ENCODE measurements around the gene ADCK2.
"Not testable (repeated sequence)": the region's sequence is repeated elsewhere in the genome, so short reads cannot be mapped to it uniquely, and the experiment has no call there.

Gene ADCK2

GRCh38 chr7:140686921-140687320, 14.2 kb downstream of the ADCK2 start:
- Mint-ChIP-seq H3K9me3 (no peaks in the 10 kb centered on the region), H3K27me3 (no peaks in the 10 kb centered on the region), H3K27ac (no peak overlapping the region), H3K36me3 (ENCODE audit: low read depth) (peaks cover 82% of the 10 kb centered on the region), H3K4me1 (ENCODE audit: low read depth) (no peaks in the 10 kb centered on the region), H3K4me3 (no peak overlapping the region)
- DNase-seq = no peak

- Mint-ChIP-seq H3K9me3 (no peaks in the 10 kb centered on the region), H3K27ac (no peak overlapping the region), H3K4me1 (ENCODE audit: low read depth) (peaks cover 9% of the 10 kb centered on the region), H3K27me3 (no peaks in the 10 kb centered on the region), H3K36me3 (ENCODE audit: low read depth) (peaks cover 89% of the 10 kb centered on the region), H3K4me3 (no peak overlapping the region)
- DNase-seq = no peak
Measured at GRCh38 chr7:140688341-140688740, 15.6 kb downstream of the ADCK2 start.

- peaks cover 10% of the 10 kb centered on the region for H3K4me1 Mint-ChIP-seq (ENCODE audit: low read depth)
- no peak overlapping the region for H3K4me3 Mint-ChIP-seq
- peaks cover 83% of the 10 kb centered on the region for H3K36me3 Mint-ChIP-seq (ENCODE audit: low read depth)
- no peaks in the 10 kb centered on the region for H3K27me3 Mint-ChIP-seq
- no peaks in the 10 kb centered on the region for H3K9me3 Mint-ChIP-seq
- DNase-seq = no peak
- H3K27ac Mint-ChIP-seq = no peak overlapping the region
Measured at GRCh38 chr7:140689199-140690152, 16.7 kb downstream of the ADCK2 start.

- Mint-ChIP-seq H3K9me3 (no peaks in the 10 kb centered on the region), H3K27ac (no peak overlapping the region), H3K27me3 (no peaks in the 10 kb centered on the region), H3K36me3 (ENCODE audit: low read depth) (peaks cover 75% of the 10 kb centered on the region), H3K4me3 (no peak overlapping the region), H3K4me1 (ENCODE audit: low read depth) (peaks cover 19% of the 10 kb centered on the region)
- DNase-seq = no peak
Measured at GRCh38 chr7:140691376-140692045, 18.8 kb downstream of the ADCK2 start.

GRCh38 chr7:140693849-140694248, 21.1 kb downstream of the ADCK2 start:
- H3K4me3 Mint-ChIP-seq, H3K27me3 Mint-ChIP-seq, DNase-seq, H3K27ac Mint-ChIP-seq, H3K9me3 Mint-ChIP-seq: not testable (repeated sequence)
- Mint-ChIP-seq H3K36me3 (ENCODE audit: low read depth) (peaks cover 73% of the 10 kb centered on the region), H3K4me1 (ENCODE audit: low read depth) (peaks cover 34% of the 10 kb centered on the region)

GRCh38 chr7:140694592-140694991, 21.8 kb downstream of the ADCK2 start:
- Mint-ChIP-seq H3K4me3 (no peak overlapping the region), H3K36me3 (ENCODE audit: low read depth) (peaks cover 73% of the 10 kb centered on the region), H3K27me3 (no peaks in the 10 kb centered on the region), H3K9me3 (no peaks in the 10 kb centered on the region), H3K27ac (peak overlapping the region; percentile 5), H3K4me1 (ENCODE audit: low read depth) (peaks cover 40% of the 10 kb centered on the region)
- DNase-seq = no peak

GRCh38 chr7:140695381-140695780, 22.6 kb downstream of the ADCK2 start:
- peaks cover 42% of the 10 kb centered on the region for H3K4me1 Mint-ChIP-seq (ENCODE audit: low read depth)

GRCh38 chr7:140696024-140696679, 23.4 kb downstream of the ADCK2 start:
- H3K27me3 Mint-ChIP-seq = no peaks in the 10 kb centered on the region
- H3K4me3 Mint-ChIP-seq = peak overlapping the region; percentile 91
- DNase-seq = peak; percentile 97
- H3K4me1 Mint-ChIP-seq (ENCODE audit: low read depth) = peaks cover 46% of the 10 kb centered on the region
- H3K36me3 Mint-ChIP-seq (ENCODE audit: low read depth) = peaks cover 70% of the 10 kb centered on the region
- H3K27ac Mint-ChIP-seq = peak overlapping the region; percentile 98
- H3K9me3 Mint-ChIP-seq = no peaks in the 10 kb centered on the region

More at GRCh38 chr7:140695381-140695780, 22.6 kb downstream of the ADCK2 start:
- Mint-ChIP-seq H3K4me3 (peak overlapping the region; percentile 91), H3K27ac (peak overlapping the region; percentile 98), H3K27me3 (no peaks in the 10 kb centered on the region), H3K36me3 (ENCODE audit: low read depth) (peaks cover 71% of the 10 kb centered on the region), H3K9me3 (no peaks in the 10 kb centered on the region)
- DNase-seq = no peak

- no peaks in the 10 kb centered on the region for H3K9me3 Mint-ChIP-seq
- H3K27me3 Mint-ChIP-seq = no peaks in the 10 kb centered on the region
- H3K27ac Mint-ChIP-seq = peak within 1 kb of the TSS; percentile 98
- peak within 1 kb of the TSS; percentile 91 for H3K4me3 Mint-ChIP-seq
- no peak for DNase-seq
- H3K36me3 Mint-ChIP-seq (ENCODE audit: low read depth) = peaks cover 65% of the 10 kb centered on the region
- peaks cover 48% of the 10 kb centered on the region for H3K4me1 Mint-ChIP-seq (ENCODE audit: low read depth)
Measured at GRCh38 chr7:140696680-140697446, 24.1 kb downstream of the ADCK2 start, which contains the start of gene NDUFB2. NDUFB2 (plus strand) TSS chr7:140696708; CDS start chr7:140696745, 37 bp downstream.

- Mint-ChIP-seq H3K27me3 (no peaks in the 10 kb centered on the region), H3K4me1 (ENCODE audit: low read depth) (peaks cover 48% of the 10 kb centered on the region), H3K4me3 (peak overlapping the region; percentile 91), H3K9me3 (no peaks in the 10 kb centered on the region), H3K27ac (peak overlapping the region; percentile 98), H3K36me3 (ENCODE audit: low read depth) (peaks cover 59% of the 10 kb centered on the region)
- no peak for DNase-seq
Measured at GRCh38 chr7:140697447-140698143, 24.9 kb downstream of the ADCK2 start.

- Mint-ChIP-seq H3K27me3 (no peaks in the 10 kb centered on the region), H3K27ac (peak overlapping the region; percentile 98), H3K9me3 (no peaks in the 10 kb centered on the region), H3K4me3 (peak overlapping the region; percentile 91), H3K4me1 (ENCODE audit: low read depth) (peaks cover 44% of the 10 kb centered on the region), H3K36me3 (ENCODE audit: low read depth) (peaks cover 59% of the 10 kb centered on the region)
- DNase-seq = no peak
Measured at GRCh38 chr7:140698477-140698876, 25.7 kb downstream of the ADCK2 start.

- no peaks in the 10 kb centered on the region for H3K9me3 Mint-ChIP-seq
- no peak overlapping the region for H3K4me3 Mint-ChIP-seq
- no peak for DNase-seq
- H3K36me3 Mint-ChIP-seq (ENCODE audit: low read depth) = peaks cover 68% of the 10 kb centered on the region
- H3K27ac Mint-ChIP-seq = peak overlapping the region; percentile 34
- peaks cover 29% of the 10 kb centered on the region for H3K4me1 Mint-ChIP-seq (ENCODE audit: low read depth)
- no peaks in the 10 kb centered on the region for H3K27me3 Mint-ChIP-seq
Measured at GRCh38 chr7:140702774-140703173, 30.0 kb downstream of the ADCK2 start.

- DNase-seq = no peak
- H3K27ac Mint-ChIP-seq = no peak overlapping the region
Measured at GRCh38 chr7:140704205-140704604, 31.5 kb downstream of the ADCK2 start.

More at GRCh38 chr7:140704205-140704604, 31.5 kb downstream of the ADCK2 start:
- Mint-ChIP-seq H3K27me3 (no peaks in the 10 kb centered on the region), H3K9me3 (no peaks in the 10 kb centered on the region), H3K4me3 (no peak overlapping the region), H3K36me3 (ENCODE audit: low read depth) (peaks cover 67% of the 10 kb centered on the region), H3K4me1 (ENCODE audit: low read depth) (peaks cover 19% of the 10 kb centered on the region)
